HG03565 (cell line): Measurements from ENCODE around the gene MRPL52.
"Not testable (repeated sequence)": the region's sequence is repeated elsewhere in the genome, so short reads cannot be mapped to it uniquely, and the experiment has no call there.

Experiments
- ATAC-seq: cut with Tn5 transposase; IDR thresholded peaks from one replicate; pipeline ENCODE4 v1.9.1; 2021; ENCODE audit warnings: mild to moderate bottlenecking, moderate library complexity; ENCODE audit not compliant: unreplicated experiment

MRPL52 gene

DNA sequence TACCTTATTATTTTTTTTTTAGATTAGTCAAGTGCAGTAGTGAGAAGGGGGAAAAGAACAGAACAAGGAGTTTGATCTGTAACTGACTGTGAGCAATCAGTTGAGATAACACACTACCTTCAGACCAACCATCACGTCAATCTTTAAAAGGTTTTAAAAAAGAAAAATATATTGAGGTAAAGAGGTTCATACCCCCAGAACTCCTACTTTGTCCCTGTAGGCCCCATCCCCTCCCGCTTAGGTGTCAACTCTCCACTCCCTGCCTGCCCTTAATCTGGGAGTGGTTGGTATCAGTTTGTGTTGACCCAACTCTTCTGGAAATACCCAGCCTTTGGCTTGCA is 22.9 kb downstream of the MRPL52 start:
- no peak for ATAC-seq

DNA sequence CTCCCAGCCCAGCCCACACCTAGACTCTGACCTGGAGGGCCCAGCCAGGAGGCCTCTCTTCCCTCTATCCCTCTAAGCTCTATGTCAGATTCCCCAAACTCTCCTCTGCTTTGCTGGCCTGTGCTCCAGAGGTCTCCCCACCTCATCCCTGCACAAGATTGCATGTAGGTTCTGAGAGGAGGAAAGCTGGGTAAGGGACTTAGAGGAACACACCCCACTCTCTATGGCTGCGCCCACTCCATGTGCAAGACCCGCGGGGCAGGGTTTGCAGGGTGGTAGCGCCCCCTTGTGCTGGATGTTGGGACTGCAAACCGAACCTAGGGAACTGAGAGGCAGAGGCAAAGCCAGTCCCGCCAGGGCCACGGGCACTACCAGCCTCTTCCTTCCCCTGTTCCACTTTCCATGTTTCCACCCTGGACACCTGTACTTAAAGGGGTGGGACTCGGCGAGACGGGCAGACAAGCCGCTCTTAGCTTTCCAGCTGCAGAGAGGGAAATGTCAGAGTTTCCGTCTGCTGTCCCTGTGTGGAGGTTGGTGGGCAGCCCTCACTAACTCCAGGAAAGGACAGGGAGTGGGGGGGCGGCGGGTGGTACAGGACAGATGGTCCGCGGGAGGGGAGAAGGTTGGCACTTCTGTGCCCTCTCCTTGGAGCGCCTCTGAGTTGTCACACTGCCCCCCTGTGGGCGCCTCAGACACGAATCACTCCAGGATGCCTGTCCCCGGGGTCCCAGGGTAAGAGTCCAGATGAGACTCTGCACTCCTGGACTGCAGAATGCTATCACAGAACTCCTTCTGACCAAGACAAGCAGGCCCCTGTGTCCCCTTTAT is 23.5 kb downstream of the MRPL52 start:
- peak; percentile 75 for ATAC-seq

DNA sequence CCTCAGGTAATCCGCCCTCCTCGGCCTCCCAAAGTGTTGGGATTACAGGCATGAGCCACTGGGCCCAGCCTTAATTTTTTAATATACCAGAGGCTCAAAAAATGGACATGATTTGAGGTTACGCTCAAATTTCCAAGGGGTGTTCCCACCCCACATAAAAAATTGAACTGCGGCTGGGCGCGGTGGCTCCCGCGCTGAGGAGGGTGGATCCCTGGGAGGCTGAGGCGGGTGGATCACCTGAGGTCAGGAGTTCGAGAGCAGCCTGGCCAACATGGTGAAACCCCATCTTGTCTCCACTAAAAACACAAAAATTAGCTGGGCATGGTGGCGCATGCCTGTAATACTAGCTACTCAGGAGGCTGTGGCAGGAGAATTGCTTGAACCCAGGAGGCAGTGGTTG is 24.6 kb downstream of the MRPL52 start:
- ATAC-seq: not testable (repeated sequence)

DNA sequence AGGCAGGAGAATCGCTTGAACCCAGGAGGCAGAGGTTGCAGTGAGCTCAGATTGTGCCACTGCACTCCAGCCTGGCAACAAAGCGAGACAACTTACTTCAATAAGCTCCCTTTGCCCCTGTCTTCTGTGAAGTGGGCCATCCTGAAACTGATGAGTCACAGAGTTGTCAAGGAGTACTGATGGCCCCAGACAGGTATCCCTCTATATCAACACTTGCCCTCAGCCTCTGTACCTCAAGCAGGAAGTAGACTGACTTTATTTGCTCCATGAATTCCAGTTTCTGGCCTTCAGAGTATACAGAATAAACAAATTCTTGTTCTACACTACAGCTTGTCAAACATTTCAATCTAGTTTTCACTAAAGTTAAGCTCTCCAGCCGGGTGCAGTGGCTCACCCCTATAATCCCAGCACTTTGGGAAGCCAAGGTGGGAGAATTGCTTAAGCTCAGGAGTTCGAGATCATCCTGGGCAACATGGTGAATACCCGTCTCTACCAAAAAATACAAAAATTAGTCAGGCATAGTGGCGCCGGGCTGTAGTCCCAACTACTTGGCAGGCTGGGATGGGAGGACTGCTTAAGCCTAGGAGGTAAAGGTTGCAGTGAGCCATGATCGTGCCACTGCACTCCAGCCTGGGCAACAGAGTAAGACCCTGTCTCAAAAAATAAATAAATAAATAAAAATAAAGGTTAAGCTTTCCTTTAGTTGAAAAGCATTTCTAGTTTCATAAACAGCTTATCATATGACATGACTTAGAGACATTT is 25.5 kb downstream of the MRPL52 start:
- no peak for ATAC-seq

DNA sequence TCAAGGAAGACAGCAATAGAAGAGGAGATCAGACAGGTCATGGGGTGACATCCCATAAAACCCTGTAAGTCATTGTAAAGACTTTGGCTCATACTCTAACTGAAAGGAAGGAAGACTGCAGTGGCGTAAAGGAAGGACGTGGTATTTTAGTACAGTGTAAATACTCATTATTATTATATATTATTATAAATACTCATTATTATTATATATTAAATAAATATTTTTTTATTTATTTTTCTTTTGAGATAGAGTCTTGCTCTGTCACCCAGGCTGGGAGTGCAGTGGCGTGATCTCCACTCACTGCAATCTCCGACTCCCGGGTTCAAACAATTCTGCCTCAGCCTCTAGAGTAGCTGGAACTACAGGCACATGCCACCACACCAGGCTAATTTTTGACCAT is 26.7 kb downstream of the MRPL52 start:
- no peak for ATAC-seq

DNA sequence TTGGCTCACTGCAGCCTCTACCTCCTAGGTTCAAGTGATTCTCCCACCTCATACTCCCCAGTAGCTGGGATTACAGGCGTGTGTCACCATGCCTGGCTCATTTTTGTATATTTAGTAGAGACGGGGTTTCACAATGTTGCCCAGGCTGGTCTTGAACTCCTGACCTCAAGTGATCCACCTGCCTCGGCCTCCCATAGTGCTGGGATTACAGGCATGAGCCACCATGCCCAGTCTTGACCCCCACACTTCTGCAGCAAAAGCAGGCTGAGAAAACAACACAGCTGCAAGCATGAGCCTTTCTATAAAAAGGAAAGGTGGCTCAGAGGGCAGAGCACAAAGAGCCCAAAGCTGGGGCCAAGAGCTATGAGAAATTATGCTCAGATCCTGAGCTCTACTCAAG is 30.7 kb downstream of the MRPL52 start:
- not testable (repeated sequence) for ATAC-seq

DNA sequence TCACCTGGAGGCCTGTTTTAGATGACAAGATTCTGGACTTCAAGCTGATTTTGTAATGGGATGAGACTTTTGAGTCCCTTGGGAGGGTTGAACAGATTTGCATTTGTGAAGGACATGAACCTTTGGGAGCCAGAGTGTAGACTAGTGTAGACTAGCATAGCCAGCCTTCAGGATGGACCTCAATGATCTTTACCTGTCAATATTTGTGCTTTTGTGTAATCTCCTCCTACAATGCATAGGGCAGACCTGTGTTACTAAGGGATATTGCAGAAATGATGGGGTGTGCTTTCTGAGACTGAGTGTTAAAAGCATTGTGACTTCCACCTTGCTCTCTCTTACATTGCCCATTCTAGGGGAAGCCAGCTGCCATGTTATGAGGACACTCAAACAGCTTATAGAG is 32.0 kb downstream of the MRPL52 start:
- no peak for ATAC-seq

DNA sequence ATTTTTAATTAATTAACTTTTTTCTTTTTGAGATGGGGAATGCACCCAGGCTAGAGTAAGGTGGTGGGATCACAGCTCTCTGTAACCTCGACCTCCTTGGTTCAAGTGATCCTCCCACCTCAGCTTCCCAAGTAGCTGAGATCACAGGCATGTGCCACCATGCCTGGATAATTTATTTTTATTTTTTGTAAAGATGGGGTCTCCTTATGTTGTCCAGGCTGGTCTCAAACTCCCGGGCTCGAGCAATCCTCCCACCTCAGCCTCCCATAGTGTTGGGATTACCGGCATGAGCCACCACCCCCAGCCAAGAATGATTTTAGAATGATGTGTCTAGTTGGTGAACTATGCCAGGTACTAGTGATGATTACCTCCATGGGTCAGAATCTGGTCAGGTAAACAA is 35.3 kb downstream of the MRPL52 start:
- no peak for ATAC-seq

DNA sequence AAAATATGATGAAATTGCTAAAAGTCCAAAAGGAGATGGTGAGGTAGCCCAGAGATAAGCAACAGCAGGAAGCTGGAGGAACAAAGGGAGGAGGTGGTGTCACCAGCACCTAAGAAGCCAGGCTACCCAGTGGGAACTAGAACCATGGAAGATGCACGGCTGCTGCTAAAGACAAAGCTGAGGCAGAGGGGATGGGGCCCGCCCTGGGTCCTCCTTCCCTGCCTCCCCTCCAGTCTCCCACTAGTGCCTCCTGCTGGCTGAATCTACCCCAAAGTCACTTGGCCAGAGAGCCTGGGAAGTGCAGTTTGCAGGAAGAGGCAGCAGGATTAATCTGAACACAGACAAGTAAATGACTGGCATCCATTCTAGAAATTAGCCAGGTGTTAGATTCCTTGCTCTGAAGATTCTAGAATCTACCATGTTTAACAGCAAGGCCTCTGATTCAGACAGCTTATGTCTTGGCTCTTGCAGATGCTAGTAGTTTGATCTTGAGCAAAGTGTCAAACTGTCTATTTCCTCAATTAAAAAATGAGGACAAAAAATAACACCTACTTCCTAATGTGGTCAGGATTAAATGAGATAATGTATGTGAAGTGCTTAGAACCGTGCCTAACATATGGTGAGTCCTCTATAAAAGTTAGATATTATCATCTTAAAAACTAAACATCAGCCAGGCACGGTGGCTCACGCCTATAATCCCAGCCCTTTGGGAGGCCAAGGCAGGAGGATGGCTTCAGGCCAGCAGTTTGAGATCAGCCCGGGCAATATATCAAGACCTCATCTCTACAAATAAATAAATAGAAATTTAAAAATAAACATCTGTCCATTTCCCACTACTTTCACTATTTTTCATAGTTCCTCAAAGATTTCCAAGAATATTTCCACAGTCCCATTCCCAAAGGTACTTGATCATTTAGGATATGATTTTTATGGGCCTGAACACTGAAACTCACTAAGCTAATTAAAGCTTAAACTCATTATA is 36.0 kb downstream of the MRPL52 start:
- ATAC-seq: no peak

DNA sequence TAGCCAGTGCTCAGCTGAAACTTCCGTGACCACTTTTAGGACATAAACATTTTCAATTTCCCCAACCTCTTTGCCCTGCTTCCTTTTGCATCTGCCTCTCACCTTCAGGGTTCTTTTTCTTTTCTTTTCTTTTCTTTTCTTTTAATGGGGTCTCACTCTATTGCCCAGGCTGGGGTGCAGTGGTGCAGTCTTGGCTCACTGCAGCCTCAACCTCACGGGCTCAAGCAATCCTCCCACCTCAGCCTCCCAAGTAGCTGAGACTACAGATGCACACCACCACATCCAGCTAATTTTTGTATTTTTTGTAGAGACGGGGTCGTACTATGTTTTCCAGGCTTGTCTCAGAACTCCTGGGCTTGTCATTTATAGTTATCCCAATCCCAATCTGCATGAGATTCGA is 37.2 kb downstream of the MRPL52 start:
- no peak for ATAC-seq

DNA sequence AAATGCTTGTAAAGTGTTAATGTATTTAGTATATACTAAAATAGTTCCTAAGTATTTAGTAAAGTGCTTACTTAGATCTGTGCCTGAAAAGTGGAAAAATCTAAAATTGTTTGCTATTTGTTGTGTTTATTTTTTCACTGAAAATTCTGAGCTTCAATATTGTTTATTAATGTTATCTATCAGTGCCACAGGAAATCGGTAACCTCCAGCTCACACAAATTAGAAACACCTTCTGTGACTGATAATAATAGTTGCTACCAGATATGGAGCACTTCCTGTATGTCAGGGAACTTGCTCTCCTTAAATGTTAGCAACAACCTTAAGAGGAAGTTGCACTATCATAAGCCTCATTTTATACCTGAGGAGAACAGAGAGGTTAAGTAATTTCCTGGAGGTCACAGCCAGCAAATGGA is 41.1 kb downstream of the MRPL52 start:
- peak; percentile 43 for ATAC-seq

DNA sequence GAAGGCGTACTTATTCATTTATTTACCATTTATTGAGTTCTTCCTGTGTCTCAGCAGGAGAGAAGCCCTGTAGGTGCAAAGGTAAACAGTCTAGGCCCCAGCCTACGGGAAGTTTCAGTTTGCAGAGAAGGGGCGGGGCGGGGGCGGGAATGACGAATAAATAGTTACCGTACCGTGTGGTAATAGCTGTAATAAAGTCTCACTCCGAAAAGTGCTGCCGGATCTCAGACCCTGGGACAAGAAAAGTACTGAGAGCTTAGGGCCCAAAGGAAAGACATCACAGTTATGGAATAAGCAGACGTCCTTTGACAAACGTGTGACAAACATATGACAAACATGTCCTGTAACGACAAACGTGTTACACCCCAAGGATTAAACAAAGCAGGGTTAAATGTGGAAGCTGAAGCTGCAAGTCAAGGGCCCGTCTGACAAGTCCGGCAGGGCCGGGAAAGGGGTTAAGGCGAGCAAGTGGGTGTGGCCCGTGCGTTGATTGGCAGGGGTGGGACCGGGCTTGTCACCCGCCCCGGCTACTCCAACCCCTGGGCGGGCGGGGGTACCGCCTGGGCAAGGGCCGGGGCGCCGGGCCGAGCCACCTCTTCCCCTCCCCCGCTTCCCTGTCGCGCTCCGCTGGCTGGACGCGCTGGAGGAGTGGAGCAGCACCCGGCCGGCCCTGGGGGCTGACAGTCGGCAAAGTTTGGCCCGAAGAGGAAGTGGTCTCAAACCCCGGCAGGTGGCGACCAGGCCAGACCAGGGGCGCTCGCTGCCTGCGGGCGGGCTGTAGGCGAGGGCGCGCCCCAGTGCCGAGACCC is 41.7 kb downstream of the MRPL52 start, which contains the start of gene LRP10:
Gene LRP10 (plus strand): TSS at position 517 of the 809 bp plus-strand sequence. CDS start 564 bp downstream, outside the sequence.
- ATAC-seq: peak; percentile 71

DNA sequence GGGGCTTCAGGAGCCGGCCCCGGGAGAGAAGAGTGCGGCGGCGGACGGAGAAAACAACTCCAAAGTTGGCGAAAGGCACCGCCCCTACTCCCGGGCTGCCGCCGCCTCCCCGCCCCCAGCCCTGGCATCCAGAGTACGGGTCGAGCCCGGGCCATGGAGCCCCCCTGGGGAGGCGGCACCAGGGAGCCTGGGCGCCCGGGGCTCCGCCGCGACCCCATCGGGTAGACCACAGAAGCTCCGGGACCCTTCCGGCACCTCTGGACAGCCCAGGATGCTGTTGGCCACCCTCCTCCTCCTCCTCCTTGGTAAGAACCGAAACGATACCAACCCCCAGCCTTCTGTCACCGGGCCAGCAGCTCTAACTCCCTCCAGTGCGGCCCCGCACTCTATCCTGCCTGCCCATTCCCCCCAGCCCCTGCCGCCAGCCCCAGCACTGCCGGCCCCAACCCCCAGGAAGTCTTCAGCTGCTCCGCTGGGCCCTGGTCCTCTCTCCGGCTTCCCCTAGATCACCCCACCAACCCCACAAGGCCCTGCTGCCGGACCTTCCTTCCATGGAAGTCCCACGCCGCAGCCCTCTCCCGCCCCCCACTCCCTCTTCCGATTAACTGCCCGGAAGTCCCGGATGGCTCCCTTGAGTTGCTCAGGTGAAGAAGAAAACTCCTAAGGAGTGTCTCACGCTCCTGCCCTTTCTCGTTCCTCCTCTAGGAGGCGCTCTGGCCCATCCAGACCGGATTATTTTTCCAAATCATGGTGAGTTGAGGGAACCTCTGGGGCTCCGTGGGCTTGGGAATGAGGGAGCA is 42.5 kb downstream of the MRPL52 start:
- ATAC-seq: peak; percentile 1

DNA sequence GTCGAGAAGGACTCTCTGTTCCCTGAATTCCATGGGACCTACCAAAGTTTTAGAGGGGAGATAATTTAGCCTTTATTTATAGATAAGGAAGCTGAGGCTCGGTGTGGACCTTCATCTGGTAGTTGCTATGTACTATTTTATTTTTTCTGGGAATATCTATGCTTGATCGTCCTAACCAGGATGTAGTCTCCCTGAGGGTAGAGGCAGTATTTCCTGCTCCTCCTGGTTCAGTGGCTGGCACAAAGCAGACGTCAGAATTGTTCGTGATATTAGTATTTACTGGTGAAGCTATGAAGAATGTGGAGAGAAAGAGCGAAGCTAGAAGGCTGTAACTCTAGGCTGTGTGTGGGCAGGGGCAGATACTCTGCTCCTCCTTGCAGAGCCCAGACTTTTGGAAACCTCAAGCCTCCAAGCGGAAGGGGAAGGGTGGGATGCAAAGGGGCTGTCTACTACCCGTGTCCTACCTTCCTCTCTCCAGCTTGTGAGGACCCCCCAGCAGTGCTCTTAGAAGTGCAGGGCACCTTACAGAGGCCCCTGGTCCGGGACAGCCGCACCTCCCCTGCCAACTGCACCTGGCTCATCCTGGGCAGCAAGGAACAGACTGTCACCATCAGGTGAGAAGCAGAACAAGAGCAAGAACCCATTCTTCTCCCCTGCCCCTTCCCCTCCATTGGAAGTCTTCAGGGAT is 43.3 kb downstream of the MRPL52 start:
- no peak for ATAC-seq

DNA sequence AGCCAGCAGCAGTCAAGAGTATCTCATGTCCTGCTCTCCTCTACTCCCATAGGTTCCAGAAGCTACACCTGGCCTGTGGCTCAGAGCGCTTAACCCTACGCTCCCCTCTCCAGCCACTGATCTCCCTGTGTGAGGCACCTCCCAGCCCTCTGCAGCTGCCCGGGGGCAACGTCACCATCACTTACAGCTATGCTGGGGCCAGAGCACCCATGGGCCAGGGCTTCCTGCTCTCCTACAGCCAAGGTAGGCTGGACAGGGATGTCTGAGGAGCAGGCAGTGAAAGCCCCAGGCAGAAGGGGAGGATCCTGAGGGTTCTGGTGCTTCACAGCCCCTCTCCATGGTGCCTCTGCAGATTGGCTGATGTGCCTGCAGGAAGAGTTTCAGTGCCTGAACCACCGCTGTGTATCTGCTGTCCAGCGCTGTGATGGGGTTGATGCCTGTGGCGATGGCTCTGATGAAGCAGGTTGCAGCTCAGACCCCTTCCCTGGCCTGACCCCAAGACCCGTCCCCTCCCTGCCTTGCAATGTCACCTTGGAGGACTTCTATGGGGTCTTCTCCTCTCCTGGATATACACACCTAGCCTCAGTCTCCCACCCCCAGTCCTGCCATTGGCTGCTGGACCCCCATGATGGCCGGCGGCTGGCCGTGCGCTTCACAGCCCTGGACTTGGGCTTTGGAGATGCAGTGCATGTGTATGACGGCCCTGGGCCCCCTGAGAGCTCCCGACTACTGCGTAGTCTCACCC is 45.5 kb downstream of the MRPL52 start:
- no peak for ATAC-seq

DNA sequence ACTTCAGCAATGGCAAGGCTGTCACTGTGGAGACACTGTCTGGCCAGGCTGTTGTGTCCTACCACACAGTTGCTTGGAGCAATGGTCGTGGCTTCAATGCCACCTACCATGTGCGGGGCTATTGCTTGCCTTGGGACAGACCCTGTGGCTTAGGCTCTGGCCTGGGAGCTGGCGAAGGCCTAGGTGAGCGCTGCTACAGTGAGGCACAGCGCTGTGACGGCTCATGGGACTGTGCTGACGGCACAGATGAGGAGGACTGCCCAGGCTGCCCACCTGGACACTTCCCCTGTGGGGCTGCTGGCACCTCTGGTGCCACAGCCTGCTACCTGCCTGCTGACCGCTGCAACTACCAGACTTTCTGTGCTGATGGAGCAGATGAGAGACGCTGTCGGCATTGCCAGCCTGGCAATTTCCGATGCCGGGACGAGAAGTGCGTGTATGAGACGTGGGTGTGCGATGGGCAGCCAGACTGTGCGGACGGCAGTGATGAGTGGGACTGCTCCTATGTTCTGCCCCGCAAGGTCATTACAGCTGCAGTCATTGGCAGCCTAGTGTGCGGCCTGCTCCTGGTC is 46.1 kb downstream of the MRPL52 start:
- ATAC-seq: no peak

DNA sequence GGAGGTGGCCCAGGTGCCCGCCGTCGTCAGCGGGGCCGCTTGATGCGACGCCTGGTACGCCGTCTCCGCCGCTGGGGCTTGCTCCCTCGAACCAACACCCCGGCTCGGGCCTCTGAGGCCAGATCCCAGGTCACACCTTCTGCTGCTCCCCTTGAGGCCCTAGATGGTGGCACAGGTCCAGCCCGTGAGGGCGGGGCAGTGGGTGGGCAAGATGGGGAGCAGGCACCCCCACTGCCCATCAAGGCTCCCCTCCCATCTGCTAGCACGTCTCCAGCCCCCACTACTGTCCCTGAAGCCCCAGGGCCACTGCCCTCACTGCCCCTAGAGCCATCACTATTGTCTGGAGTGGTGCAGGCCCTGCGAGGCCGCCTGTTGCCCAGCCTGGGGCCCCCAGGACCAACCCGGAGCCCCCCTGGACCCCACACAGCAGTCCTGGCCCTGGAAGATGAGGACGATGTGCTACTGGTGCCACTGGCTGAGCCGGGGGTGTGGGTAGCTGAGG is 47.4 kb downstream of the MRPL52 start:
- no peak for ATAC-seq
